ENCODE data around the gene MAP1B. TPM values are rescaled to one million over a fixed set of nuclear protein-coding genes. Genes with fewer than 3 reads are reported as not detected.

Gene MAP1B
- total and polyA plus RNA-seq, 2 of the 4 experiments (the other 2 are of a cell fraction): 41.1 to 183 TPM

DNA sequence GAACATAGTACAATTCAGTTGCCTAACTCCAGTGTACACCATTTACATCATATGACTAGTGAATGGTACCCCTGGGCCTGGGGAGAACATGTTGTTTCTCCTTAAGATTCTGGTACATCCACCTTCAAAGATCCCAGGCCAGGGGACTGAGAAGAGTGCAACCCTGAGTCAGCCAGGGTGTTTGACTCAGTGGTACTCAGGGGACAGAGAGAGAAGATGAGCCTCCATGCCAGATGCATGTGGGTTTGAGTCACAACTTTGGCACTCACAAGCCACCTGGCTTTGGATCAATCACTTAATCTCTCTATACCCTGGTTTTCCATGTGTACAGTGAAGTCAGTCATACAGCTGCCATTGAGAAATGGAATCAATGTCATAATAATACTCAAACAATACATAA lies 53.7 kb downstream of the MAP1B start:
- dilution Hi-C loops (cut with HindIII; ENCODE audit: low sequenced_read_pairs, unreplicated experiment): no loop called here
- H3K9me3 ChIP-seq (ENCODE audit: control insufficient read depth, insufficient read depth, low read length): no peaks in the 10 kb centered on the region
- peaks cover 22% of the 10 kb centered on the region; the same call in 1 of the 2 replicates for H4K20me1 ChIP-seq (ENCODE audit: insufficient read depth, low read length)
- no peak overlapping the region for H3K9ac ChIP-seq (ENCODE audit: low read depth, low read length)
- peak overlapping the region; percentile 29; the same call in 1 of the 3 replicates for H2BK15ac ChIP-seq (ENCODE audit: low read depth, low read length)
- H3K4me3 ChIP-seq (ENCODE audit: insufficient read depth, low read depth, low read length): no peak overlapping the region
- H3K36me3 ChIP-seq (ENCODE audit: control insufficient read depth, insufficient read depth, low read length): no peaks in the 10 kb centered on the region
- peaks cover 41% of the 10 kb centered on the region for H3K4me1 ChIP-seq (ENCODE audit: control insufficient read depth, insufficient read depth, low read length)
- no peak overlapping the region for H3K56ac ChIP-seq (ENCODE audit: extremely low read depth, insufficient read depth, low read length)
- peak overlapping the region; percentile 88 for H3K23ac ChIP-seq (ENCODE audit: low read depth, low read length)
- peak overlapping the region; percentile 91 for H2BK20ac ChIP-seq (ENCODE audit: low read depth, low read length)
- peak overlapping the region; percentile 83 for H3K4ac ChIP-seq (ENCODE audit: low read depth, low read length)
- H2AK5ac ChIP-seq (ENCODE audit: low read depth, low read length): peak overlapping the region; percentile 81; the same call in 1 of the 2 replicates
- H2BK120ac ChIP-seq (ENCODE audit: low read depth, low read length): peak overlapping the region; percentile 84
- in situ Hi-C loops (cut with MboI; ENCODE audit: low sequenced_read_pairs): no loop called here
- intact Hi-C loops (cut with micrococcal nuclease): no loop called here
- no peak overlapping the region for H2AFZ ChIP-seq (replicated peaks; ENCODE audit: low read length, poor library complexity)
- ATAC-seq (ENCODE audit: low read depth) (no peak), DNase-seq (peak; percentile 83)
- peak overlapping the region; percentile 66; the same call in 1 of the 2 replicates for H3K27ac ChIP-seq (ENCODE audit: insufficient read depth, low read length)
- ChIA-PET POLR2A (ENCODE audit: unreplicated experiment) (no interaction called here), CTCF (no interaction called here)
- peak overlapping the region; percentile 61; the same call in 1 of the 2 replicates for H3K18ac ChIP-seq (ENCODE audit: low read depth, low read length)
- H4K8ac ChIP-seq (ENCODE audit: low read depth in 2 of 2, low read length in 2 of 2): peak overlapping the region in 1 of 2 experiments; percentile 67; a peak in 2 of 4 replicates
- peaks cover 41 to 87% of the 10 kb centered on the region in 2 experiments for H3K79me1 ChIP-seq (ENCODE audit: low read depth in 1 of 2, low read length in 2 of 2)
- H3K14ac ChIP-seq (replicated peaks; ENCODE audit: low read depth, low read length): peak overlapping the region; percentile 92
- peak overlapping the region; percentile 49; the same call in 1 of the 2 replicates for H4K91ac ChIP-seq (ENCODE audit: insufficient read depth, low read depth, low read length)
- H3K4me2 ChIP-seq (ENCODE audit: low read depth, low read length): no peak overlapping the region
- H3K9me1 ChIP-seq (ENCODE audit: insufficient read depth, low read length): peaks cover 46% of the 10 kb centered on the region
- no peaks in the 10 kb centered on the region for H3K27me3 ChIP-seq (ENCODE audit: control insufficient read depth, insufficient read depth, low read length)
- H2AK9ac ChIP-seq (replicated peaks; ENCODE audit: low read depth, low read length, poor library complexity): peak overlapping the region; percentile 47
- 0 out of 2 replicates have a peak, but pooled peaks have one; percentile 10 for TF ChIP-seq FOS (IDR thresholded peaks at IDR 0.05; ENCODE audit: low read depth, low read length)
- TF ChIP-seq CEBPB (IDR thresholded peaks at IDR 0.05; ENCODE audit: low read depth, low read length): no peak
- TF ChIP-seq POLR2A (IDR thresholded peaks at IDR 0.05; ENCODE audit: low read depth, low read length): 0 out of 2 replicates have a peak, but pooled peaks have one; percentile 18
- BruUV-seq (replicated peaks): no TSS peak
- peak overlapping the region; percentile 37; the same call in 1 of the 2 replicates for H4K5ac ChIP-seq (ENCODE audit: low read depth, low read length)
- H2BK5ac ChIP-seq (ENCODE audit: low read depth, low read length, poor library complexity, severe bottlenecking): peak overlapping the region; percentile 80
